HG03064 (cell line): ENCODE measurements around the gene DAP.
"Not testable (repeated sequence)": the region's sequence is repeated elsewhere in the genome, so short reads cannot be mapped to it uniquely, and the experiment has no call there.

ENCODE experiments used
- ATAC-seq: cut with Tn5 transposase; IDR thresholded peaks from one replicate; pipeline ENCODE4 v1.9.1; 2021; ENCODE audit warnings: low read depth; ENCODE audit not compliant: unreplicated experiment

DAP gene

GRCh38 chr5:10761185-10761932 lies at the start of gene DAP:
Gene DAP, minus strand, starts transcription at chr5:10761234. Its CDS starts 166 bp downstream, at chr5:10761068.
- ATAC-seq: peak; percentile 75

DNA sequence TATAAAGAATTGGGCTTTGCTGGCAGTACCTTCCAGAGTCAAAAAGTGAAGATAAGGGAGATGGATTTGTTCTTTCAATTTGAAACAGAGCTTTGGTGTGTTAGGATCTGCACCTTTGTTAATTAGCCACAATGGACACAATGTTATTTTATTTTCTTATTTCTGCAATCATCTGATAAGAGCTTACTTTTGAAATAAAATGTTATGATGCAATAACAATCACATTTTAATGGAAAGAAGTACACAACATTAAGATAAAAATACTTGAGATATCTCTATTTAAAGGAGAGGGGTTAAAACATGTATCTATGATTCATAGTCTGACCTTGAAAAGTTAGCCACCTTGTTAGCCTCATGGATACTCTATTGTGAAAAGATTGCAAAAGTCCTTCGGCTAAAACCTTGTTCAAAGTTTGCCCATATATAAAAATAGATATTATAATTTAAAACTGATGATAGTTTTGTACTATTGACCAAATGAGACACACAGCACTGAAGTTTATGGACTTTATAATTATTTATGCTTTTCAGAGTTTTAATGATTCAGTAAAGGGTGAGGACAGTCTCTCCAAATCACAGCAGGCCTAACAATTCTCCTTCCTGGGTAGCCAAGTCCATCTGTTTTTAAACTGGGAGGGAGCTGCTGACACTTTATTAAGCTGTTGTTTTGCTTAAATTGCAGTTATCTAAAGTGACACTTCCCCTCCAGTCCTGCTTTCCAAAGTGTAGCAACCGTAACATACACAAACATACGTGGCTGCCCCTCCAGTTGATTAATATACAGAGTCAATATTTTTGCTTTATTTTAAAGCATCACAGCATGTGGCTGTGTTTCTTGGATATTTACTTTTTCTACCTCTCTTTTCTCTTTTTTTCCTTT lies 47.6 kb upstream of the DAP start:
- ATAC-seq: no peak

- no peak for ATAC-seq
These were observed 41.1 kb upstream of the DAP start for GRCh38 chr5:10801931-10802666.

DNA sequence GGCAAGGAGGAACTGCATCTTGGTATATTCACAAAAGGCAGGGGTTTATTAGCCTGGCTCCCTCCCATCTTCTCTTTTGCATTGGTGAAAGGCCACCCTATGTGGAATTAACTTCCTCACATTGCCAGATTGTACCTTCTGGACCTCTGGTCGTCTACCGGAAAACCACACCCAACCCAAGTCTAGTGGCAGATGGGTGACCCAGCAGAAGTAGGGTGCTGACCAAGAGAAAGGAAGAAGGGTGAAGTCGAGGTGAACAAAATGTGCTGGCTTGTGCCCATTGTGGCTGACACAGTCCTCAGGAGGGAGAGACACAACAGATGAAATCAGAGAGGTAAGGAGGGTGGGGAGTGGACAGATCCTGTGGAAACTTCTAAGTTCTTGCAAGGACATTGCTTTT lies 39.8 kb upstream of the DAP start:
- ATAC-seq: no peak

DNA sequence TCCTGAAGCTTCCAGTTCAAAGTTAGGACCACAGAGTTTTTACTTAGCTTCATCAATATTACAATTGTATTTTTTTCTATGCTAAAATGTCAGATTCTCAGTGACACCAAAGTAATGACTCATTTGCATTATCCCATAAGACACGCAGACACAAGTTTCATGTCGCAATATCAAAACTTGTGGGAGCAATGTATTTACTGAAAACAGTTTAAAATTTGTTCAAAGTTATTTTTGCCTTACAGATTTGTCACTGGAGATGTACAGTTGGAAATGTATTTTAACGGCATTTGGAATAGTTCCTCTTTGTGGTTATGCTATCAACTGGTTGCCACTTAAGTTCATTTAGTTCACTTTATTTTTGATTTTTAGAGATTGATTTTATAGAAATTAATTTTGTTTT lies 36.2 kb upstream of the DAP start:
- ATAC-seq: no peak

- no peak for ATAC-seq
These were observed 32.8 kb upstream of the DAP start for GRCh38 chr5:10793785-10794184.

- no peak for ATAC-seq
These were observed 31.3 kb upstream of the DAP start for GRCh38 chr5:10792336-10792735.

DNA sequence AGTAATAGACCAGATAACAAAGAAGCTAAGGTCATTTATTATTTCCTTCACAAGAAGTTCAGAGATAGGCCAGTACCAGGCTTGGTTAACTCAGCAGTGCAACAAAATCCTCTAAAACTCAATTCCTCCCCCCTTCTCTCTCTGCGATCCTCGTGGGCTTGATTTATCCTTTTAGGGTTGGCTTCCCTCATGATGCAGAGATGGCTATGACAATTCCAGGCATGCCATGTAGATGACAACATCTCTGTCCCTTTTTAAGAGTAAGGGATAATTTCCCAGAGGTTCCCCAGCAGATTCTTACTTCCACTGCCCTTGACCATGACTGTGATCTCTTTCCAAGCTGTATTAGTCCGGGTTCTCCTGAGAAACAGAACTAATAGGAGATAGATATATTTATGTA lies 28.7 kb upstream of the DAP start:
- ATAC-seq: no peak

- ATAC-seq: no peak
These were observed 28.0 kb upstream of the DAP start for GRCh38 chr5:10789021-10789420.

GRCh38 chr5:10788358-10788757 lies 27.3 kb upstream of the DAP start:
- no peak for ATAC-seq

DNA sequence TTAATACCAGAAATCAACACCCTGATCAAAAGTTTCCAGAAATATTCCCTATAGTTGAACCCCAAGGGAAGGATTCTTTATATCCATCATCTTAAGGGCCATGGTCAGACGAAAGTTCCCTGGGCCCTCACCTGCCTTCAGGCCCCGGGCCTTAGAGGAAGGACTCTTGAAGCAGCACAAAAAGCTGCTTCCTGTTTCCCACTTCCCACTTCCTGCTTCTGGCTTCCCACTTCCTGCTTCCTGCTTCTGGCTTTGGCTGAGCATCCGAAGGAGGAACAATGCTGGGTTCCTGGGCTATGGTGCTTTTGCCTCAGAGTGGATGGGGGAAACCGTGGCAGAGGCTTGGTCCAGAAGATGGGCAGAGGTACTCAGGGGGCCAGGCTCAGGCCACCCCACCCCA lies 25.8 kb upstream of the DAP start:
- no peak for ATAC-seq

DNA sequence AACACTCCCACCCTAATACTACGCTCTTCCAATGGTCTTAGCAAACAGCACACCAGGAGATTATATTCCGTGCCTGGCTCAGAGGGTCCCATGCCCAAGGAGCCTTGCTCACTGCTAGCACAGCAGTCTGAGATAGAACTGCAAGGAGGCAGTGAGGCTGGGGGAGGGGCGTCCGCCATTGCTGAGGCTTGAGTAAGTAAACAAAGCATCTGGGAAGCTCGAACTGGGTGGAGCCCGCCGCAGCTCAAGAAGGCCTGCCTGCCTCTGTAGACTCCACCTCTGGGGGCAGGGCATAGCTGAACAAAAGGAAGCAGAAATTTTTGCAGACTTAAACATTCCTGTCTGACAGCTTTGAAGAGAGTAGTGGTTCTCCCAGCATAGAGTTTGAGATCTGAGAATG lies 19.2 kb upstream of the DAP start:
- not testable (repeated sequence) for ATAC-seq

DNA sequence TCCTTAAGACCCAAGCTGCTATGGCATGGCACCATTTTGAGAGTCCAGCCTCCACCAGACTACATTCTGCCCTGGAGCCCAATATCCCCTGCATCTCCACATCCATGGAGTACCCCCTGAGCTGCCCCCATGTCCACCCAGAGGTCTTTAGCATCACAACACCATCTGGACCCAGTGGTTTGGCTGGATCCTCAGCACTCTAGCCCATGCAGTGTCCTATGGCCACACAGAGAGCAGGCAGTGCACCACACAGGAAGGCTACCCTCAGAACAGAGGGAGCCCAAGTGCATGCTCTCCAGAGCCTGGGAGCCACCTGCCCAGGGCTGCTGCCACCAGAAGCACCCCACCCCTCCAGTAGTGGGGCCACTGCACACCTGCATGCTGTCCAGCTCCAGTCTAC lies 18.6 kb upstream of the DAP start:
- ATAC-seq: no peak

DNA sequence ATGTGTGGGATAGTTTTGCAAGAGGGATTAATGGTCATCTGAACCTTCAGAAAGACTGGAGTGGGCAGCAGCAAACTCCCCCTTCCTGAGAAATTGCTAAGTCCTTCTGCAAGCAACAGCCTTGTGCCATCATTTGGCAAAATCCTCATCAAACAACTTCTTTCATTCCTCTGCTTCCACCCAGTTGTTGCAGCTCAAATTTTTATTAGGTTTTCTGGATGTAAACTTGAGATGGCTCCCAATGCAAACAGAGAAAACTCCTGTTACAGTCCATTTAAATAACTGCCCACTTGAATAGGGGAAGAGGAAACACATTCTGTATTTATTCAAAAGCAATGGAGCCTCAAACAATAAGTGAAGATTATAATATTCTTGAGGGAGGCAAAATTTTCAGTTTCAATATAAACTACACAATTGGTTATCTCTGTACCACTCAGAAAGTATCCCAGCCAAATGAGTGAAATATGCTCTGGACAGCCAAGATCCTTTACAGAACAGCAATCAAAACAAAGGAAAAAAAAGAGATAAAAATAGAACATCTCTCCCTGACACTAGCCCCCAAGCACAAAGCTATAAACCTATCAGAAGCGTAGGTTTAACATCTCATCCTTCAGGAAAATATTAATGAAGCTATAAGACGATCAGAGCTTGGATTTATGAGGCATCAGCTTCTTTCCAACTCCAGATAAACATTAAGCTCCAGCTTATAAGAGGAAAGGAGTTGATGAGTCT lies 17.3 kb upstream of the DAP start:
- ATAC-seq: no peak

GRCh38 chr5:10775646-10776045 lies 14.6 kb upstream of the DAP start:
- no peak for ATAC-seq

- ATAC-seq: no peak
These were observed 12.0 kb upstream of the DAP start for GRCh38 chr5:10772901-10773585.

DNA sequence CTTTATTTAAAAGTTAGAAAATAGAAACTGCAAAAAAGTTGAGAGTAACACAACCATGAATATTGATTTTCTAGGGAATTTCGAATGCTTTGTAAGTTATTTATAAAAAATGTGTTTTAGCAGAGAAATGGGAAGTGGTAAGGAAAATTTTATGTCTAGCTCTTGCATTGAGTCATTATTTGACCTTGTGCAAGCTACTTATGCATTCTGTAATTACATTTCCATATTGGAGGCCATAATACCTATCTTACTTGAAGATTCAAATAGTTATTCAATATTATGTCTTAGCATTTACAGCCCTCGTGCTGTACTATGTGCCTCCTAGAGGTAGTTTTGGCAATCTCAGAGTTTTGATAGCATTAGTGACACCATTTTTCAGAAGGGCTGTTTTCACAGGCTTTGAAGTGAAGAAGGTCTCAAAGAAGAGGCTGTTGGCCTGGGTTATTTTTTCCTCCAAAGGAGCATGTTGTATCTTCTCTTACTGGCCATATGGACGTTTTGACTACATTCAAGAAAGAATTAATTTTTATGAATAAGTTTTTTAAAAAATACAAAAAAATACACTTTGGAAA lies 7.4 kb upstream of the DAP start:
- no peak for ATAC-seq

GRCh38 chr5:10762776-10763500 lies 1.9 kb upstream of the DAP start:
- ATAC-seq: no peak
